PC-9 (cell line): Measurements from ENCODE around the gene SCLY. TPM values are rescaled to one million over a fixed set of nuclear protein-coding genes. Genes with fewer than 3 reads are reported as not detected.

Experiments used
- BruUV-seq: library from RNA; stranded (reverse); fragments of 400-500 nt; replicated peaks from 2 replicates; lab custom pipeline; 2021; lab: Mats Ljungman, UMichigan
- CTCF ChIA-PET: fragments of 300-600 bp; sonication (Branson Sonifier 250); formaldehyde crosslinking; loops from one replicate; lab custom pipeline; 2022; ENCODE audit warnings: antibody characterized with exemption; lab: Charles Lee
- POLR2A ChIA-PET: fragments of 300-600 bp; sonication (Branson Sonifier 250); formaldehyde crosslinking; loops from one replicate; lab custom pipeline; 2022; ENCODE audit warnings: antibody characterized with exemption; ENCODE audit not compliant: unreplicated experiment; lab: Charles Lee
- DNase-seq, 2 experiments: peaks; one replicate each; pipeline versions ENCODE4 v3.0.0 to v3.0.0-alpha.2; 2015 to 2022; ENCODE audit warnings: mixed read lengths in 1 of 2
- H2AFZ ChIP-seq: fragments of 200-600 bp; sonication (generic); 2 replicates; pipeline ENCODE4 v1.8.1; 2017; ENCODE audit warnings: antibody characterized with exemption
- H3F3A ChIP-seq: fragments of 200-600 bp; sonication (generic); 2 replicates; pipeline ENCODE4 v1.8.1; 2017; ENCODE audit warnings: antibody characterized with exemption, mild to moderate bottlenecking, low read depth; ENCODE audit not compliant: insufficient read depth
- H3K27ac ChIP-seq: fragments of 200-600 bp; sonication (generic); 2 replicates; pipeline ENCODE4 v1.6.1; 2016; ENCODE audit warnings: mixed run types
- H3K27me3 ChIP-seq: fragments of 200-600 bp; sonication (generic); 2 replicates; pipeline ENCODE4 v1.6.1; 2016; ENCODE audit warnings: low read depth, mixed run types; ENCODE audit not compliant: insufficient read depth
- H3K36me3 ChIP-seq: fragments of 200-600 bp; sonication (generic); 2 replicates; pipeline ENCODE4 v1.6.1; 2016; ENCODE audit warnings: low read depth, mixed run types
- H3K4me1 ChIP-seq: fragments of 200-600 bp; sonication (generic); replicated peaks from 2 replicates; pipeline ENCODE4 v1.6.1; 2016; ENCODE audit warnings: mixed run types; ENCODE audit not compliant: insufficient read depth
- H3K4me2 ChIP-seq: fragments of 200-600 bp; sonication (generic); 2 replicates; pipeline ENCODE4 v1.6.1; 2017; ENCODE audit warnings: mixed run types
- H3K4me3 ChIP-seq: fragments of 200-600 bp; sonication (generic); 2 replicates; pipeline ENCODE4 v1.6.1; 2016; ENCODE audit warnings: mixed run types
- H3K79me2 ChIP-seq: fragments of 200-600 bp; sonication (generic); 2 replicates; pipeline ENCODE4 v1.6.1; 2017; ENCODE audit warnings: low read depth, mixed run types
- H3K9me2 ChIP-seq: fragments of 200-600 bp; sonication (generic); 2 replicates; pipeline ENCODE4 v1.8.1; 2017; ENCODE audit warnings: mild to moderate bottlenecking; ENCODE audit not compliant: insufficient read depth
- H3K9me3 ChIP-seq: fragments of 200-600 bp; sonication (generic); 2 replicates; pipeline ENCODE4 v1.8.1; 2016; ENCODE audit warnings: low read depth; ENCODE audit not compliant: insufficient read depth
- H4K20me1 ChIP-seq: fragments of 200-600 bp; sonication (generic); 2 replicates; pipeline ENCODE4 v1.8.1; 2017; ENCODE audit not compliant: insufficient read depth
- EZH2 ChIP-seq: fragments of 200-600 bp; sonication (generic); IDR thresholded peaks from 2 replicates; pipeline ENCODE4 v1.8.0; 2017; ENCODE audit warnings: antibody characterized with exemption, low read depth
- intact Hi-C: fragments of 100-400 bp; cut with micrococcal nuclease; formaldehyde crosslinking; loops from one replicate; pipeline ENCODE4 v1.10.0; 2022; ENCODE audit not compliant: unreplicated experiment
- total RNA-seq: library from RNA; stranded (reverse); gene quantifications from 2 replicates; pipeline ENCODE4 v1.2.3, GENCODE V29; 2021
- TF ChIP-seq, protein P1 (sequence below): fragments of 200-600 bp; sonication (generic); conservative IDR thresholded peaks from 2 replicates; pipeline ENCODE4 v1.6.1; 2017; ENCODE audit warnings: mixed run types, antibody characterized with exemption, mild to moderate bottlenecking, moderate library complexity

SCLY gene
- total RNA-seq, 1 experiment from 2014 or later: 40.0 TPM

- no peaks in the 10 kb centered on the region for H3K9me2 ChIP-seq
- H3K9me3 ChIP-seq: no peaks in the 10 kb centered on the region
- no peak for DNase-seq
- BruUV-seq: no TSS peak
- no peak overlapping the region for H3K27ac ChIP-seq
- peaks cover 13% of the 10 kb centered on the region for H3K4me1 ChIP-seq
- peaks cover 16% of the 10 kb centered on the region; the same call in 1 of the 2 replicates for H3F3A ChIP-seq
- ChIA-PET CTCF (no interaction called here), POLR2A (interaction anchor here (0.6 kb wide), 1 partner anchor 115 kb away, joined by 10 read pairs; no protein-coding TSS in a partner anchor)
- H2AFZ ChIP-seq: no peak overlapping the region
- H3K4me3 ChIP-seq: no peak overlapping the region
- H3K79me2 ChIP-seq: no peaks in the 10 kb centered on the region
- no peaks in the 10 kb centered on the region for H3K27me3 ChIP-seq
- H3K36me3 ChIP-seq: peaks cover 9% of the 10 kb centered on the region; the same call in 1 of the 2 replicates
- intact Hi-C loops: no loop called here
- no peak for TF ChIP-seq EZH2
- TF ChIP-seq, protein P1, sequence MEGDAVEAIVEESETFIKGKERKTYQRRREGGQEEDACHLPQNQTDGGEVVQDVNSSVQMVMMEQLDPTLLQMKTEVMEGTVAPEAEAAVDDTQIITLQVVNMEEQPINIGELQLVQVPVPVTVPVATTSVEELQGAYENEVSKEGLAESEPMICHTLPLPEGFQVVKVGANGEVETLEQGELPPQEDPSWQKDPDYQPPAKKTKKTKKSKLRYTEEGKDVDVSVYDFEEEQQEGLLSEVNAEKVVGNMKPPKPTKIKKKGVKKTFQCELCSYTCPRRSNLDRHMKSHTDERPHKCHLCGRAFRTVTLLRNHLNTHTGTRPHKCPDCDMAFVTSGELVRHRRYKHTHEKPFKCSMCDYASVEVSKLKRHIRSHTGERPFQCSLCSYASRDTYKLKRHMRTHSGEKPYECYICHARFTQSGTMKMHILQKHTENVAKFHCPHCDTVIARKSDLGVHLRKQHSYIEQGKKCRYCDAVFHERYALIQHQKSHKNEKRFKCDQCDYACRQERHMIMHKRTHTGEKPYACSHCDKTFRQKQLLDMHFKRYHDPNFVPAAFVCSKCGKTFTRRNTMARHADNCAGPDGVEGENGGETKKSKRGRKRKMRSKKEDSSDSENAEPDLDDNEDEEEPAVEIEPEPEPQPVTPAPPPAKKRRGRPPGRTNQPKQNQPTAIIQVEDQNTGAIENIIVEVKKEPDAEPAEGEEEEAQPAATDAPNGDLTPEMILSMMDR: no peak
- no peak overlapping the region for H3K4me2 ChIP-seq
- no peaks in the 10 kb centered on the region for H4K20me1 ChIP-seq
These were observed 22.0 kb downstream of the SCLY start for GRCh38 chr2:238082827-238083226.

GRCh38 chr2:238083919-238084318 lies 23.1 kb downstream of the SCLY start:
- no peak overlapping the region for H3K4me2 ChIP-seq
- H3K27me3 ChIP-seq: no peaks in the 10 kb centered on the region
- no peak overlapping the region for H3K27ac ChIP-seq
- ChIA-PET CTCF (no interaction called here), POLR2A (interaction anchor here (0.6 kb wide), 1 partner anchor 272 kb away, joined by 4 read pairs; no protein-coding TSS in a partner anchor)
- H3K79me2 ChIP-seq: no peaks in the 10 kb centered on the region
- peaks cover 13% of the 10 kb centered on the region; the same call in 1 of the 2 replicates for H3F3A ChIP-seq
- TF ChIP-seq, protein P1: no peak
- TF ChIP-seq EZH2: no peak
- H3K9me2 ChIP-seq: no peaks in the 10 kb centered on the region
- no peaks in the 10 kb centered on the region for H3K9me3 ChIP-seq
- H2AFZ ChIP-seq: no peak overlapping the region
- H3K36me3 ChIP-seq: peaks cover 9% of the 10 kb centered on the region; the same call in 1 of the 2 replicates
- intact Hi-C loops: no loop called here
- BruUV-seq: no TSS peak
- H3K4me1 ChIP-seq: peaks cover 13% of the 10 kb centered on the region
- H3K4me3 ChIP-seq: no peak overlapping the region
- DNase-seq: no peak
- no peaks in the 10 kb centered on the region for H4K20me1 ChIP-seq

- H4K20me1 ChIP-seq: no peaks in the 10 kb centered on the region
- no TSS peak for BruUV-seq
- intact Hi-C loops: no loop called here
- peaks cover 5% of the 10 kb centered on the region; the same call in 1 of the 2 replicates for H3F3A ChIP-seq
- H3K27me3 ChIP-seq: no peaks in the 10 kb centered on the region
- H3K79me2 ChIP-seq: no peaks in the 10 kb centered on the region
- H3K27ac ChIP-seq: no peak overlapping the region
- POLR2A ChIA-PET: no interaction called here
- no peak for TF ChIP-seq EZH2
- TF ChIP-seq, protein P1: no peak
- H3K9me3 ChIP-seq: no peaks in the 10 kb centered on the region
- H3K4me3 ChIP-seq: no peak overlapping the region
- DNase-seq: no peak
- no peaks in the 10 kb centered on the region for H3K9me2 ChIP-seq
- no peak overlapping the region for H2AFZ ChIP-seq
- CTCF ChIA-PET: no interaction called here
- H3K4me2 ChIP-seq: no peak overlapping the region
- peaks cover 6% of the 10 kb centered on the region for H3K4me1 ChIP-seq
- H3K36me3 ChIP-seq: peaks cover 9% of the 10 kb centered on the region; the same call in 1 of the 2 replicates
These were observed 24.0 kb downstream of the SCLY start for GRCh38 chr2:238084761-238085160.
